Measurements from ENCODE around the gene ST7L. TPM values are rescaled to one million over a fixed set of nuclear protein-coding genes. Genes with fewer than 3 reads are reported as not detected.
"Not testable (repeated sequence)": the region's sequence is repeated elsewhere in the genome, so short reads cannot be mapped to it uniquely, and the experiment has no call there.

ST7L gene
- total RNA-seq, 4 donors from 2014 or later = 24.9 to 50.3 (median 33.9) TPM

DNA sequence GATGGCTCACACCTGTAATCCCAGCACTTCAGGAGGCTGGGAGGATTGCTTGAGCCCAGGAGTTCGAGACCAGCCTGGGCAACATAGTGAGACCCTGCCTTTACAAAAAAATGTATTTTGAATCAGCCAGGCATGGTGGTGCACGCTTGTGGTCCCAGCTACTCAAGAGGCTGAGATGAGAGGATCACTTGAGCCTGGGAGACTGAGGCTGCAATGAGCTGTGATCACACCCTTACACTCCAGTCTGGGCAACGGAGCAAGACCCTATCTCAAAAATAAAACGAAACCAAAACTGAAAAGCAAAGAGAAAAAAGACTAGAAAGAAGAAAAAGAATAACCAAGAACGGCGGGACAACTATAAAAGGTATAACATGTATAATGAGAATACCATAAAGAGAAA lies 125.6 kb downstream of the ST7L start:
- H3K27me3 ChIP-seq = no peaks in the 10 kb centered on the region
- no peak overlapping the region for H3K4me3 ChIP-seq
- H3K4me1 ChIP-seq = no peaks in the 10 kb centered on the region
- no peaks in the 10 kb centered on the region for H3K36me3 ChIP-seq
- DNase-seq = no peak
- TF ChIP-seq, protein P1, sequence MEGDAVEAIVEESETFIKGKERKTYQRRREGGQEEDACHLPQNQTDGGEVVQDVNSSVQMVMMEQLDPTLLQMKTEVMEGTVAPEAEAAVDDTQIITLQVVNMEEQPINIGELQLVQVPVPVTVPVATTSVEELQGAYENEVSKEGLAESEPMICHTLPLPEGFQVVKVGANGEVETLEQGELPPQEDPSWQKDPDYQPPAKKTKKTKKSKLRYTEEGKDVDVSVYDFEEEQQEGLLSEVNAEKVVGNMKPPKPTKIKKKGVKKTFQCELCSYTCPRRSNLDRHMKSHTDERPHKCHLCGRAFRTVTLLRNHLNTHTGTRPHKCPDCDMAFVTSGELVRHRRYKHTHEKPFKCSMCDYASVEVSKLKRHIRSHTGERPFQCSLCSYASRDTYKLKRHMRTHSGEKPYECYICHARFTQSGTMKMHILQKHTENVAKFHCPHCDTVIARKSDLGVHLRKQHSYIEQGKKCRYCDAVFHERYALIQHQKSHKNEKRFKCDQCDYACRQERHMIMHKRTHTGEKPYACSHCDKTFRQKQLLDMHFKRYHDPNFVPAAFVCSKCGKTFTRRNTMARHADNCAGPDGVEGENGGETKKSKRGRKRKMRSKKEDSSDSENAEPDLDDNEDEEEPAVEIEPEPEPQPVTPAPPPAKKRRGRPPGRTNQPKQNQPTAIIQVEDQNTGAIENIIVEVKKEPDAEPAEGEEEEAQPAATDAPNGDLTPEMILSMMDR (IDR thresholded peaks at IDR 0.05) = no peak
- TF ChIP-seq POLR2A (IDR thresholded peaks at IDR 0.05) = no peak
- no peaks in the 10 kb centered on the region for H3K9me3 ChIP-seq
- no peak overlapping the region for H3K27ac ChIP-seq

DNA sequence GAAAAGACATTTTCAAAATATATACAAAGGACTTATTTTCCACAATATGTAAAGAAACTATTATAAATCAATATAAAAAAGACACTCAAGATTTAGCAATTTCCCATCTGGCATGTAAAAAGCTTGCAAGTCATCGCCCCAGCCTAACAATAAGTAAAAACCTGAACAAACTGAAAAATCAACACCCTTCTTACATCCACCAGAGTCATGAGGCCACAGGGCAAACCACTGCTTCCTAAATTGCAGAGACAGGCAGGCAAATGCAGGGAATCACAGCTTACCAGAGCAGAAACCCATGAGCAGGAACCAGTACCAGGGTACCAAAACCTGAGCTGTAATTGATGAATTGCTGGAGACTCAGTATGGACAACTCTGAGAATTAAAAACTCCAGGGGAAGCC lies 126.9 kb downstream of the ST7L start:
- no peak for TF ChIP-seq POLR2A (IDR thresholded peaks at IDR 0.05)
- TF ChIP-seq, protein P1 (IDR thresholded peaks at IDR 0.05) = no peak
- H3K36me3 ChIP-seq = no peaks in the 10 kb centered on the region
- no peaks in the 10 kb centered on the region for H3K27me3 ChIP-seq
- H3K27ac ChIP-seq = no peak overlapping the region
- DNase-seq = no peak
- H3K9me3 ChIP-seq = no peaks in the 10 kb centered on the region
- H3K4me3 ChIP-seq = no peak overlapping the region
- H3K4me1 ChIP-seq = no peaks in the 10 kb centered on the region

DNA sequence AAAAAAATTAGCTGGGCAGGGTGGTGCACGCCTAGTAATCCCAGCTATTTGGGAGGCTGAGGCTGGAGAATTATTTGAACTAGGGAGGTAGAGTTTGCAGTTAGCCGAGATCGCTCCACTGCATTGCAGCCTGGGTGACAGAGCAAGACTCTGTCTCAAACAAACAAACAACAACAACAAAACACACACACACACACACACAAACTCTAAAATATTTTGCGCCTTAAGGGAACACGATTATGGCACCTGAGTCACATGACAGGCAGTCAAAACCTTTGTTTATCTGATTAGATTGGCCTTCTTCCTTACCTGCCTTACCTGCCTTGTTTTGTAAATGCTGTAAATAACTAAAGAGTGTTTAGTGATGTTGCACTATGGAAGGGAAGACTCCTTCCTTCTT lies 130.8 kb downstream of the ST7L start:
- no peaks in the 10 kb centered on the region for H3K4me1 ChIP-seq
- no peak overlapping the region for H3K27ac ChIP-seq
- no peak for DNase-seq

DNA sequence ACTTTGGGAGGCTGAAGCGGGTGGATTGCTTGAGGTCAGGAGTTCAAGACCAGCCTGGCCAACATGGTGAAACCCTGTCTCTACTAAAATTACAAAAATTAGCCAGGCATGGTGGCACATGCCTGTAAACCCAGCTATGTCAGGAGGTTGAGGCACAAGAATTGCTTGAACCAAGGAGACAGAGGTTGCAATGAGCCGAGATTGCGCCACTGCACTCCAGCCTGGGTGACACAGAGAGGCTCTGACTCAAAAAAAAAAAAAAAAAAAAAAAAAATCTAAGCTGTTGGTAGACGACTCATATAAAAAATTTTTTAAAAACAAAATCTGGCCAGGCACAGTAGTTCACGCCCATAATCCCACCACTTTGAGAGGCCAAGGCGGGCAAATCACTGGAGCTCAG lies 131.3 kb downstream of the ST7L start:
- H3K36me3 ChIP-seq, H3K27me3 ChIP-seq: not testable (repeated sequence)

More for the DNA sequence above, 130.8 kb downstream of the ST7L start:
- TF ChIP-seq, protein P1 (IDR thresholded peaks at IDR 0.05) = no peak
- no peaks in the 10 kb centered on the region for H3K27me3 ChIP-seq
- no peaks in the 10 kb centered on the region for H3K9me3 ChIP-seq
- H3K4me3 ChIP-seq = no peak overlapping the region
- H3K36me3 ChIP-seq = no peaks in the 10 kb centered on the region

DNA sequence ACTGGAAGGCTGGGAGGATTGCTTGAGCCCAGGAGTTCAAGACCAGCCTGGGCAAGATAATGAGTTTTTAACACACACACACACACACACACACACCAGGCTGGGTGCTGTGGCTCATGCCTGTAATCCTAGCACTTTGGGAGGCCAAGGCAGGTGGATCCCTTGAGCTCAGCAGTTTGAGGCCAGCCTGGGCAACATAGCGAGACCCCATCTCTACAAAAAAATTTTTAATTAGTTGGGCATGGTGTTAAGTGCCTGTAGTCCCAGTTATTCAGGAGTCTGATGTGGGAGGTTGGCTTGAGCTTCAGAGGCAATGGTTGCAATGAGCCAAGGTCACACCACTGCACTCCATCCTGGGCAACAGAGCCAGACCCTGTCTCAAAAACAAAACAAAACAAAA lies 132.9 kb downstream of the ST7L start:
- DNase-seq, H3K36me3 ChIP-seq, H3K4me1 ChIP-seq, H3K4me3 ChIP-seq, H3K27me3 ChIP-seq, H3K9me3 ChIP-seq, H3K27ac ChIP-seq: not testable (repeated sequence)

More for the DNA sequence above, 131.3 kb downstream of the ST7L start:
- H3K4me3 ChIP-seq, H3K27ac ChIP-seq, H3K9me3 ChIP-seq, DNase-seq, H3K4me1 ChIP-seq: not testable (repeated sequence)

DNA sequence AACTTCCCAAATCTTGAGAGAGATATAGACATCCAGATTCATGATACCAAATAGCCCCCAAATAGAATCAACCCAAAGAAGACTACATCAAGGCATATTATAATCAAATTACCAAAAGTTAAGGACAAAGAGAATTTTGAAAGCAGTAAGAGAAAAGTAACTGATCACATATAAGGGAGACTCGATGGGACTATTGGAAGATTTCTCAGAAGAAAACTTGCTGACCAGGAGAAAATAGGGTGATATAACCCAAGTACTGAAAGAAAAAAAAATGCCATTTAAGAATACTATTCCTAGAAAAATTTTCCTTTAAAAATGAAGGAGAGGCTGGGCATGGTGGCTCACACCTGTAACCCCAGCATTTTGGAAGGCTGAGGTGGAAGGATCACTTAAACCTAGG lies 140.6 kb downstream of the ST7L start:
- TF ChIP-seq, protein P1 (IDR thresholded peaks at IDR 0.05) = no peak
- no peak for TF ChIP-seq POLR2A (IDR thresholded peaks at IDR 0.05)
- Histone ChIP-seq H3K27me3 (no peaks in the 10 kb centered on the region), H3K4me3 (no peak overlapping the region), H3K9me3 (no peaks in the 10 kb centered on the region), H3K4me1 (no peaks in the 10 kb centered on the region), H3K27ac (no peak overlapping the region), H3K36me3 (no peaks in the 10 kb centered on the region)
- DNase-seq = no peak

DNA sequence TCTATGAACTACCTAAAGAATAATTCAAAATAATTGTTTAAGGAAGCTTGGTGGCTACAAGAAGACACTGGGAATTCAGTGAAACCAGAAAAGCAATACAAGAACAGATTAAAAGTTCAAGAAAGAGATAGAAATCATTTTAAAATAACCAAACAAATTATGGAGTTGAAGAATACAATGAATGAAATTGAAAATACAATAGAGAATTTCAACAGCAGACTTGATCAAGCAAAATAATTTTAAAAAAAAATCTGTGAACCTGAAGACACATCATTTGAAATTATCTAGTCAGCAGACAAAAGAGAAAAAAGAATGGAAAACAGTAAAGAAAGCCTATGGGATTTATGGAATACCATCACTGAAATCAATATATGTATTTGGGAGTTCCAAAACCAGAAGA lies 141.4 kb downstream of the ST7L start:
- no peak for DNase-seq
- no peaks in the 10 kb centered on the region for H3K9me3 ChIP-seq
- H3K36me3 ChIP-seq = no peaks in the 10 kb centered on the region
- H3K27me3 ChIP-seq = no peaks in the 10 kb centered on the region
- TF ChIP-seq, protein P1 (IDR thresholded peaks at IDR 0.05) = no peak
- TF ChIP-seq POLR2A (IDR thresholded peaks at IDR 0.05) = no peak
- no peak overlapping the region for H3K27ac ChIP-seq
- no peaks in the 10 kb centered on the region for H3K4me1 ChIP-seq
- no peak overlapping the region for H3K4me3 ChIP-seq

Data from Peyer's patch (tissue), 4 donors.